ES-I3 (cell line): ENCODE data around the gene MIS12.

Experiments
- H3K36me3 ChIP-seq: 2 replicates; pipeline ENCODE4 v1.6.1; 2013; ENCODE audit warnings: mild to moderate bottlenecking, low read length, control low read depth, moderate library complexity; ENCODE audit not compliant: insufficient read depth
- H3K4me1 ChIP-seq: 2 replicates; pipeline ENCODE4 v1.6.1; 2013; ENCODE audit warnings: mild to moderate bottlenecking, control low read depth, low read length; ENCODE audit not compliant: insufficient read depth
- H3K9ac ChIP-seq: 2 replicates; pipeline ENCODE4 v1.6.1; 2013; ENCODE audit warnings: low read depth, mild to moderate bottlenecking, low read length, moderate library complexity
- H3K9me3 ChIP-seq: 2 replicates; pipeline ENCODE4 v1.6.1; 2013; ENCODE audit warnings: mild to moderate bottlenecking, low read length, moderate library complexity; ENCODE audit not compliant: control insufficient read depth, insufficient read depth

MIS12 gene

GRCh38 chr17:5486206-5487124 is at the start of gene MIS12:
MIS12 (plus strand) TSS chr17:5486566; CDS start chr17:5488863, 2,297 bp downstream.
- H3K4me1 ChIP-seq, result no peaks in the 10 kb centered on the region; the same call in 1 of the 2 replicates
- H3K9ac ChIP-seq, result peak within 1 kb of the TSS; percentile 98
- no peaks in the 10 kb centered on the region for H3K9me3 ChIP-seq
- peaks cover 18% of the 10 kb centered on the region for H3K36me3 ChIP-seq

- no peaks in the 10 kb centered on the region for H3K9me3 ChIP-seq
- peak overlapping the region; percentile 82 for H3K9ac ChIP-seq
- H3K4me1 ChIP-seq, result no peaks in the 10 kb centered on the region; the same call in 1 of the 2 replicates
- peaks cover 26% of the 10 kb centered on the region for H3K36me3 ChIP-seq
These were observed 48.5 kb upstream of the MIS12 start for GRCh38 chr17:5437721-5438317.

GRCh38 chr17:5438716-5439445 is 47.5 kb upstream of the MIS12 start, which contains the start of gene C1QBP:
C1QBP (minus strand) TSS chr17:5439155; CDS start chr17:5439073, 82 bp downstream.
- Histone ChIP-seq H3K36me3 (peaks cover 15% of the 10 kb centered on the region), H3K9ac (peak within 1 kb of the TSS; percentile 82), H3K4me1 (no peaks in the 10 kb centered on the region; the same call in 1 of the 2 replicates), H3K9me3 (no peaks in the 10 kb centered on the region)

GRCh38 chr17:5439446-5439764 is 47.0 kb upstream of the MIS12 start:
- H3K36me3 ChIP-seq, result peaks cover 14% of the 10 kb centered on the region
- H3K9ac ChIP-seq, result peak overlapping the region; percentile 82; the same call in 1 of the 2 replicates
- H3K4me1 ChIP-seq, result no peaks in the 10 kb centered on the region; the same call in 1 of the 2 replicates
- H3K9me3 ChIP-seq, result no peaks in the 10 kb centered on the region

- H3K9me3 ChIP-seq, result no peaks in the 10 kb centered on the region
- H3K36me3 ChIP-seq, result peaks cover 14% of the 10 kb centered on the region; the same call in 1 of the 2 replicates
- H3K4me1 ChIP-seq, result no peaks in the 10 kb centered on the region
- no peak overlapping the region for H3K9ac ChIP-seq
These were observed 42.6 kb upstream of the MIS12 start for GRCh38 chr17:5443728-5444127.

GRCh38 chr17:5444209-5444608 is 42.2 kb upstream of the MIS12 start:
- H3K9me3 ChIP-seq, result no peaks in the 10 kb centered on the region
- H3K36me3 ChIP-seq, result peaks cover 16% of the 10 kb centered on the region; the same call in 1 of the 2 replicates
- H3K9ac ChIP-seq, result no peak overlapping the region
- H3K4me1 ChIP-seq, result no peaks in the 10 kb centered on the region

- Histone ChIP-seq H3K36me3 (peaks cover 20% of the 10 kb centered on the region), H3K9ac (no peak overlapping the region), H3K4me1 (no peaks in the 10 kb centered on the region), H3K9me3 (no peaks in the 10 kb centered on the region)
These were observed 39.6 kb upstream of the MIS12 start for GRCh38 chr17:5446786-5447185.

GRCh38 chr17:5464717-5465507 is 21.5 kb upstream of the MIS12 start:
- Histone ChIP-seq H3K36me3 (peaks cover 9% of the 10 kb centered on the region), H3K9me3 (no peaks in the 10 kb centered on the region), H3K4me1 (peaks cover 5% of the 10 kb centered on the region; the same call in 1 of the 2 replicates), H3K9ac (no peak overlapping the region)

- Histone ChIP-seq H3K4me1 (peaks cover 5% of the 10 kb centered on the region; the same call in 1 of the 2 replicates), H3K36me3 (peaks cover 3% of the 10 kb centered on the region), H3K9ac (no peak overlapping the region), H3K9me3 (no peaks in the 10 kb centered on the region)
These were observed 20.1 kb upstream of the MIS12 start for GRCh38 chr17:5466295-5466694.

- peaks cover 5% of the 10 kb centered on the region; the same call in 1 of the 2 replicates for H3K4me1 ChIP-seq
- peak overlapping the region; percentile 99 for H3K9ac ChIP-seq
These were observed 18.9 kb upstream of the MIS12 start for GRCh38 chr17:5467416-5467815.

GRCh38 chr17:5468075-5468473 is 18.3 kb upstream of the MIS12 start:
- H3K36me3 ChIP-seq, result no peaks in the 10 kb centered on the region; the same call in 1 of the 2 replicates
- H3K9me3 ChIP-seq, result no peaks in the 10 kb centered on the region
- H3K4me1 ChIP-seq, result peaks cover 5% of the 10 kb centered on the region; the same call in 1 of the 2 replicates
- H3K9ac ChIP-seq, result peak overlapping the region; percentile 99

More at GRCh38 chr17:5467416-5467815, 18.9 kb upstream of the MIS12 start:
- Histone ChIP-seq H3K36me3 (peaks cover under 1% of the 10 kb centered on the region), H3K9me3 (no peaks in the 10 kb centered on the region)

GRCh38 chr17:5472511-5472910 is 13.9 kb upstream of the MIS12 start:
- no peaks in the 10 kb centered on the region for H3K9me3 ChIP-seq
- no peak overlapping the region for H3K9ac ChIP-seq
- H3K36me3 ChIP-seq, result peaks cover 4% of the 10 kb centered on the region; the same call in 1 of the 2 replicates

GRCh38 chr17:5473906-5474305 is 12.5 kb upstream of the MIS12 start:
- Histone ChIP-seq H3K9me3 (no peaks in the 10 kb centered on the region; the same call in 1 of the 2 replicates), H3K36me3 (peaks cover 17% of the 10 kb centered on the region), H3K9ac (no peak overlapping the region), H3K4me1 (no peaks in the 10 kb centered on the region)

More at GRCh38 chr17:5472511-5472910, 13.9 kb upstream of the MIS12 start:
- H3K4me1 ChIP-seq, result no peaks in the 10 kb centered on the region
